ENCODE results near the gene GRIA4. TPM values are rescaled to one million over a fixed set of nuclear protein-coding genes. Genes with fewer than 3 reads are reported as not detected.

Gene GRIA4
- total RNA-seq, 2 donors from 2014 or later = 0.10 TPM; not detected in 1

DNA sequence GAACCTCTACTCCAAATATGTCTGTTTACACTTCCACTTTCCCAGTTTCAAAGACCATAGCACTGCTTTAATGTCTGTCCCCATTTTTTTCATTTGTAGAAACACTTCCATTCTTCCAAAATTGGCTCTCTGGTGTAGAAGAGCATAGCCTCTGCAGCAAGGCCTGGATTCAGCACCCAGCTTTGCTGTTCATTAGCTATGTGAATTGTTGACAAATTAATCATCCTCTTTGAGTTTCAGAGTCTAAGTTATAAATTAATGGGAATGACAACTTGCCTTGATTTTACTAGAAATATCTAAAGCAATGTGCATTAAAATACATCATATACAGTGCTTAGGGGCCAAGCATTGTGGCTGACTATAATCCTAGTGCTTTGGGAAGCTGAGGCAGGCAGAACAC lies 22.4 kb downstream of the GRIA4 start:
- DNase-seq (ENCODE audit: low spot score) = no peak
- intact Hi-C loops (cut with DNase I) = no loop called here

DNA sequence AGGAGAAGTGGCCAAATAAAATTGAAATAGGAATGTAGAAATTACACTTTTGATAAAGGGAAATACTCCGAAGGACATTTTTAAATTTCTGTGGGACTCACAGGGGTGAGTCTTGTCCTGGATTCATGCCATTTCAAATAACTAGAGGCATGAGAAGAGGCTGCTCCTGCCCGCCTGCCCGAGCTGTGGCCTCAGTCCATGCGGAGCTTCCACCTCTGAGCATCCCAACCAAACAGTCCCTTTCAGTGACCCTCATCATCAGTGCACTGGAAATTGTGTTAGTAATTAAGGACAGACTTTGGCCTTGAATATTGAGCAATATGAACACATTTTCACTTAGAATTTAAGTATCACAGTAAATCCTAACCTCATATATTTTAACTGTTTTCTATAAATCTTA lies 25.6 kb downstream of the GRIA4 start:
- no peak for DNase-seq (ENCODE audit: low spot score)
- intact Hi-C loops (cut with DNase I) = no loop called here

DNA sequence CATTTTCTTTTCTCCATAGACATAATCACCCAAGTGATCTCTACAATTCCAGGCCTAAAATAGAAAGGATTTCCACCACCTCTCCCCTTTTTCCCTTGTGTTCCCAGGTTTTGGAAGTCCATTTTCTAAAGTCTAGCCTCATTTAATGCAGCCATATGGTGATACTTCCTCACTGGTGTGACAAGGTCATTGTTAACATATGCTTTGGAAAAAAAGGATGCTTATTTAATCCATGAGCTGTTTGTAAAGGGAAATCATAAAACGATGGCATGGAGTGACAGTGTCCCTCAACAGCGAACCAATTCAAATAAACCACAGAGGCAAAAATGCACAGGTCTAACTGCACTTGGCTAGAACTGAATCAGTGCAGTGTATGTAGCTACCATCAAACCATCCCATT lies 26.6 kb downstream of the GRIA4 start:
- no peak for DNase-seq (ENCODE audit: low spot score)
- intact Hi-C loops (cut with DNase I) = no loop called here

DNA sequence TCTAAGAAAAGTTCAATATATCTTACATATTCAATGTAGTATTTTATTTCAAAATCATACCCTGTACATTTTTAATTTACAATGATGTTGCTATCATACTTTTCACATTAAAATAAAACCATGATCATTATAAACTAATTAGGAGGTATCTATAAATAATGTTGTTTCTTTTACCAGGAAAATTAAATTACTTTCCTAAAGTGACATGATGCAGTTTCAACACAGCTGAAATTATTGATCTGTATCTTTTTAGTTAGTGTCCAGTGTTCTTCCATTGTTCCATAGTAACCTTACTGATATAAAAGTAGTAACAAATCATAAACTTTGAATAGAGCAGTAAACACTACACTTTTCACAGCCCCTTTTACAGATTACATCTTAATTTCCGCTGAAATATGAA lies 29.7 kb downstream of the GRIA4 start:
- intact Hi-C loops (cut with DNase I) = no loop called here
- DNase-seq (ENCODE audit: low spot score) = no peak

DNA sequence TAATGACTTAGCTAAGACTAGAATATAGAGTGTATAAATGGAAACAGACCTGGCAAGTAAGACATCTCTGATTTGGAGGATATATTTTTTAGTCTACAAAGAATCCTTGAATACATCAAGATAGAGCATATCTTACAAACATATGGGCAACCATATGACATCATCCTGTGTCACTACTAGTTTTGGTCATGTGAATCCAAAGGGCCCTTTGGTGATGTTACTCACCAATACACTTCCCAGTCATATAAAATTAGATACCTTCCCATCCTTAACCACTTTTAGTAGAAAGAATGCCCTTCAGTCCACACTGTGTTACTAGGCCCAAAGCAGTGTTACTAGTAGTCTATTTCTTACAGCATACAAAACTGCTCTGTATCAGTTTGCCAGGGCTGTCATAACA lies 31.6 kb downstream of the GRIA4 start:
- intact Hi-C loops (cut with DNase I) = no loop called here
- DNase-seq (ENCODE audit: low spot score) = no peak

DNA sequence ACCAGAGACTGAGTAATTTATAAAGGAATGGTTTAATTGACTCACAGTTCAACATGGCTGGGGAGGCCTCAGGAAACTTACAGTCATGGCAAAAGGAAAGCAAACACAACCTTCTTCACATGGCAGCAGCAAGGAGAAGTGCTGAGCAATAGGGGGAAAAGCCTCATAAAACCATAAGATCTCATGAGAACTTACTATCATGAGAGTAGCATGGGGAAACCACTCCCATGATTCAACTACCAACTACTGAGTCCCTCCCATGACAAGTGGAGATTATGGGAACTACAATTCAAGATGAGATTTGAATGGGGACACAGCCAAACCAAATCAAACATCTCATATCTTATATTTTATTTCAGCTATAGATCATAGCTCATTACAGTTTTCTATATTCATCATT lies 33.0 kb downstream of the GRIA4 start:
- intact Hi-C loops (cut with DNase I) = no loop called here
- DNase-seq (ENCODE audit: low spot score) = no peak

DNA sequence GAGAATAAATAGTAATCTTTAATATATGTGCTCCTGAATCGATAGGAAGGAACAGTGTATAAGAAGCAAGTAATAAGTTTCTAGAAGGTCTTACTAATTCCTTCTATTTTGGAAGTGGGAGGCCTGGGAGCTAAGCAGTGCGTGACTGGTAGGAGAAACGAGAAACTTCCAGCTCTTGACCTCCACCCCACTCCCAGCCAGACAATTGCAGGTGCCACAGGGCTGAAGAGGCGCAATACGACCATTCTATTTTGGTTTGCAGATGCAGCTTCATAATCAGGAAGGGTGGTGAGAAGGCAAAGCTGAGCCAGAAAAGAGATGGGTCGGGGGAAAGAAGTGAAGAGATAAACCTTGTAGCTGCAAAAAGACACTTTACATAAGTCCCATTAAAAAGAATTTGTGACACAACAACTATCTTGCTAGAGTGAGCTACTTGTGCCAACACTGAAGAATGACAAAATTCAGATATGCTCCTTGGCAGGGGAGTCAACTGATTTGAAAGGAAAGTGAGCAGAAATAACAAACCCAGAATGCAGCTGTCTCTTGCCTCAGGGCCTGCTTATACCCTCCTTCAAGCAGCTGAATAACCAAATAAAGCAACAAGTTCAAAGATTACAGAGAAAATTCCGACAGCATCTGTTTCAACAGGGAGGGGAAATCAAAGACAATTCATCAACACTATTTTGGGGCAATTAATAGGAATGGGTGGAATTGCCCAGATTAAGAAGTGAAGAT lies 35.1 kb downstream of the GRIA4 start:
- no peak for DNase-seq (ENCODE audit: low spot score)
- intact Hi-C loops (cut with DNase I) = no loop called here

DNA sequence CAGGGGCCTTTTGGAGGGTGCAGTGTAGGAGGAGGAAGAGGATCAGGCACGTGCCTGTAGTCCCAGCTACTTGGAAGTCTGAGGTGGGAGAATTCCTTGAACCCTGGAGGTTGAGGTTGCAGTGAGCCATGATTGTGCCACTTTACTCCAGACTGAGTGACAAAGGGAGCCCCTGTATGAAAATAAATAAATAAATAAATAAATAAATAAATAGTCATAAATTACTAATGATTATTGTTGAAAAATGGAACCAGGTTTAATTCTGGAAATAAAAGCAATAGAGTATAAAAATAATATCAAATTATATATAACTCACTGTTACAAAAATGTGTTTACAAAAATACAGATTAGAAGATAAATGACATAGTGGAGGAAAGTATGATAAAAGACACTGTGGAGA lies 37.9 kb downstream of the GRIA4 start:
- intact Hi-C loops (cut with DNase I) = no loop called here
- DNase-seq (ENCODE audit: low spot score) = no peak

DNA sequence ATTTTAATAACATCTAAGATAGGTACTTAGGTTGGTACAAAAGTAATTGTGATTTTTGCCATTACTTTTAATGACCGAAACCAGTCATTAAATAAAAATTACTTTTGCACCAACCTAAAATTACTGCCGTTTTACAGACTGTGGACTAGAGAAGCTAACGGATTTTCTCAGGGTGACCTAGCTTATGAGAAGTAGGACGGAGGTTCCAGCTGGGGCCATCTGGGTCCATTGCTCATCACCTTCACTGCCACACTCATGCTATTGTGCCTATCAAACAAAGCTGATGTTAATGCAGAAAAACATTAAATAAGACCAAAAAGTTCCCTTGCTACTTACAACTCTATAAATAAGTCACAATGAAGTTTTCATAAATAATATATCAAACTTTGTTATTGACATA lies 38.9 kb downstream of the GRIA4 start:
- intact Hi-C loops (cut with DNase I) = no loop called here
- no peak for DNase-seq (ENCODE audit: low spot score)

DNA sequence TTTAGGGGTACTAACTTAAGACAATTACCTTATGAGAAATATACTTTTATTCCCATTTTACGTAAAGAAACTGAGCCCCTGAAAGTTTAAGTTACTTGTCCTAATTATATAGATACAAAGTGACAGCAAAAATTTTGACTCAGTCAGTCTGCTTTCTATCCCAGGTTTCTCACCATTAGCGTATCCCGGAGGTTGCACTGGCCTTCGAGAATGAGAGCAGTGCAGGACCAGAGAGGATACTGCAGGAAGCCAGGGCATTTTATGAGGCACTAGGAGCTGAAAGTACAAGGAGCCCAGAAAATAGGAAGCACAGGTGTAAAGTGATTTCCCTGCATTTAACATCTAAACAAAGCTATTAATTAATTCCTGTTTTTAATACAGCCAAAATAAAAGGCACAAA lies 55.4 kb downstream of the GRIA4 start:
- DNase-seq (ENCODE audit: low spot score) = no peak
- intact Hi-C loops (cut with DNase I) = no loop called here

DNA sequence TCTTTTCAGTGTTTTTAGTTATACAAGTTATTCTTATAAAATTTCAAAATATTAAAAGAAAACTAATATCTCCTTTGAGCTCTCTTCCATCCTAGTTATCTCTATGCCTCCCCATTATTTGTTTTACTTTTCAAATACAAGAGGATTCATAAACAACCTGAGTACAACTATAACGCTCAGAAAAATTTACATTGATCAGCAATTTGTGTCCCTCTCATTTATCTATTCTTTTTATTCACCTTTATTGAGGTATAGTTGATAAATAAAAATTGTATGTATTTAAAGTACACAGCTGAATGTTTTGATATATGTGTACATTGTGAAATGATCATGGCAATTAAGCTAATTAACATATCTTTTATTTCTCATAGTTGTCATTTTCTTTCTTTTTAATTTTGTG lies 57.6 kb downstream of the GRIA4 start:
- intact Hi-C loops (cut with DNase I) = no loop called here

DNA sequence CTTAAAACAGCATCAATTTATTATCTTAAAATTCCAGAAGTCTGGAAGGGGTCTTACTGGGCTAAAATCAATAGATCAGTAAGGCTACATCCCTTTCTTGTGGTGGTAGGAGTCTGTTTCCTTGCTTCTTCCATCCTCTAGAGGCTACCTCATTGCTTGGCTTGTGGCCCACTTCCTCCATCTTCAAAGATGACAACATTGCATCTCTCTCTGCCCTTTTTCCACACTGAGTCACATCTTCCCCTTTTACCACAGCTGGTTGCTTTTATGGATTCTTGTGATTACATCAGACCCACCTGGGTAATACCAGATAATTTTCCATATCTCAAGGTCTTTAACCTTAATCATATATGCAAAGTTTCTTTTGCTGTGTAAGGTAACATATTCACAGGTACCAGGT lies 60.9 kb downstream of the GRIA4 start:
- intact Hi-C loops (cut with DNase I) = no loop called here
- DNase-seq (ENCODE audit: low spot score) = no peak

More for the DNA sequence above, 57.6 kb downstream of the GRIA4 start:
- DNase-seq (ENCODE audit: low spot score) = no peak

DNA sequence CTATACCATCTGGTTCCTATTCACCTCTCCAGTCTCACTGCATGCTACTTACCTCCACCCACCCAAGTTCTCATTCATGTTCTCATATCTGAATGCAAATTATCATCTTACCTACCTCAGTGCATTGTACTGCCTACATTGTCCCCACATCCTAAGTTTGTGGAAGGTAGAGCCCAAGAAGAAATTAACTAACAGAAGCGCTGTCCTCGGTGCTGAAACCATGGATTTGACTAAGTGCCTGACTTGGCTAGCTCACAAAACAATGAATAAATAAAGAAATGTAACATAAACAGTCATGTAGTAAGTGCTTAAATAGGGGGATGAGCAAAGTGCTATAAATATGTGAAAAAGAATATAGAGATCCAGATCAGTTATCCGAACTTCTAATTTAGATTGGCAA lies 63.2 kb downstream of the GRIA4 start:
- no peak for DNase-seq (ENCODE audit: low spot score)
- intact Hi-C loops (cut with DNase I) = no loop called here

DNA sequence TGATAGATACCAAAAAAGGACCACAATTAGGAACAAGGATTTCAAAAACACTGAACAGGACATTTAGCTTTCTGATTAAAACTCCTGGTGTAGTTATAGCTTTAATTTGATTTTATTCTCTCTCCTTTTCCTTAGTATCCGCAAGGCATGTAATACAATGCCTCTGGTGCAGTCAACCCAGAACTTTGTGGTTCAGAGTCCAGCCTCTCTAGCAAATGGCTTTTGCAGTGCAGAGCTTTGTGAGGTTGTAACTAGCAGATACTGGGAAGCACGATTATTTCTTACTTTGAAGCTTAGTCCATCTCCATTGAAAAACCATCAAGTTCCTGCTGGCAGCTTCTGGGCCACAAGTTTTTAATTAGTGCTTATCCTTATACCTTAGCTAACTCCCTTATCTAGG lies 79.8 kb downstream of the GRIA4 start:
- intact Hi-C loops (cut with DNase I) = no loop called here
- DNase-seq (ENCODE audit: low spot score) = no peak

DNA sequence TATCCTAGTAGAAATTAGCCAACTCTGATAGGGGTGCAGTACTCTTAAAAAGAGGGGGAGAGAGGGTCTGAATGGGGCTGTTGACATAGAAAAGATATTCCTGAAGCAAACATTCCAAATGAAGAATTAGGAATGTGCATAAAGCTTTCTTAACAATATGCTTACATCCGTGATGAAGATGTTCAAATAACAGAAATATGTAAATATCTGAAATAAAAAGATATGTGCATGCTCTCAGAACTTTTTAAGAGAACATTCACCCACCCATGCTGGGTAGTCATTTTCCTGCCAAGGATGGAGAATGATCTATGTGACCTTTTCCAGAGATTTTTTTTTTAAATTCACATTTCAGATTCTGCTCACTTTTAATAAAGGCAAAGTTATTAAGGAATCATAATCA lies 80.6 kb downstream of the GRIA4 start:
- intact Hi-C loops (cut with DNase I) = no loop called here

DNA sequence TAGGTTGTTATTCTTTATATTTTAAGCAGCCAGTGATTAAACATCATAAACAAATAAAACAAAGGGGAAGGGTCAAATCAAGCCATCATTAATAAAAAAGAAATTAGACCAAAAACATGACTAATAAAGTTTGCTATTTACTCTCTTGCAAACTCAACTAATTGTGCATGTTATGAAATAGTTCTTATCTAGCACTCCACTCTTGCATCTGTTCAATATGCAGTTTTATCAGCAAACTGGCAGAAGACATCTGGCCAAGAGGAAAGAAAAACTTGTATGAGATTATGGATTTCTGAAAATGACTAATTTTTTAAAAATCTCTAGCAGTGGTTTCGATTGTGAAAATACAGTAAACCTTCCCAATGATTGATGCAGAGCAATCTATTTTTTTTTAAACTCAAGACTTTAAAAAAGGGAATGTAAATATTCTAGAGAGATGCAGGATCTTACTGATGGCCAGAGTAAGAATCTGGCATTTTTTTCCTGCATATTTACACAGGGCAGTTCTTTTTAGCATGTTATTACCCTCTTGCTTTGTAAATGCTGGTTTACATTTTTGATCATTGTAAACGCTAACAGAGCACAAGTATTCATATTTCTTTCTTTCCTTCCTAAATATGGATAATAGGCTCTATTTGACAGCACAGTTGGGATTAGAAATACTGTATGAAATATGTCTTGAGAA lies 83.3 kb downstream of the GRIA4 start:
- intact Hi-C loops (cut with DNase I) = no loop called here
- DNase-seq (ENCODE audit: low spot score) = no peak

More for the DNA sequence above, 80.6 kb downstream of the GRIA4 start:
- no peak for DNase-seq (ENCODE audit: low spot score)

DNA sequence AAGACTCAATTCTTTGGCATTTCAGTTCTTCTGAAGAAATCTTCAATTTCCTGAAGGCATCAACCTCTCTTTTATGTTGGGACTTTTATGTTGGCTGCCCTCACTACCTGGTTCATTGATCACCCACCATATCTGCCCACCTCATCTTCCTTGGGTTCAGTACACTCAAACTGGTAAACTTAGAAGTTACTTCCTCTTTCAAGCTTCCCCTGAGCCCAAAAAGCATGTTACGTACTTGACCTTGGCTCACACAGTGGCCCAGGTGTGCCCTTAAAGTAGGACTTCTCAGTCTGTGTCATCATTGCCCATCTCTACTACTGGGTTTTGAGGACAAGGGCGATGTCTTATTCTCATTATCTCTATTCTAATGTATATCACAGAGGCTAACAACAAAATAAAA lies 86.1 kb downstream of the GRIA4 start:
- DNase-seq (ENCODE audit: low spot score) = no peak
- intact Hi-C loops (cut with DNase I) = no loop called here

DNA sequence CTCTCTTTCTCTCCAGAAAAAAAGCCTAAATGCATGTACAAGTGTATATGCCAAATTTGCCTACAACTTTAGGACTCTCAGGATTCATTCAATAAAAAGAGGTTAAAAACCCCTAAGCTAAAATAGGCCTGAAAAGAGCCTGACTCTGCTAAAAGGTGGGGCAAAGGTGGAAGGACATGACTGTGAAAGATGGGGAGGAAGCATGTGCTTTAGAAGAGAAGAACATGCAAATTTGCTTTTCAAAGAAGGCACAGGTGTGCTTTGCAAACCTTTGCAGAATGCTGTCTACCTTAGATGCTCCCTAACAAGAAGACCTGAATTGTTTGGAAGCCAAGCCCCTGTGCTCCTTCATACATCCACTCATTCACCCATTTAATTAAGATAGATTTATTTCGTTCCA lies 87.4 kb downstream of the GRIA4 start:
- no peak for DNase-seq (ENCODE audit: low spot score)
- intact Hi-C loops (cut with DNase I) = no loop called here

DNA sequence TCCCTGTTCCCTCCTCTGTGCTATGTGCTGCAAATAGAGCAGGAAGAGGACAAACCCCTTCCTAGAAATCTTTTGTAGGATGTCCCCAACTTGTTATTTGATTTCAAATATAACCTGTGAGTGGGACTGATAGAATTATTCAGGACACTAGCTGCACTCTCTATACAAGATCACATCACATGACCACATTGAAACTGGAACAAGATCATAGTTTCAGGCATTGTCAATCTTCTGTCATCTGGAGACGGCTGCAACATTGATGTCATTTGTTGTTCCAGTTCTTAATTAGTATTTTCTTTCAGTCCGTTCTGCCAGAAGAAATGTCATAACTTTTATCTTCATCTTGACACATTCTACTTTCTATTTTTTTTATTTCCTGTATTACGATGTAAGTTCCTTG lies 89.3 kb downstream of the GRIA4 start:
- intact Hi-C loops (cut with DNase I) = no loop called here
- no peak for DNase-seq (ENCODE audit: low spot score)

DNA sequence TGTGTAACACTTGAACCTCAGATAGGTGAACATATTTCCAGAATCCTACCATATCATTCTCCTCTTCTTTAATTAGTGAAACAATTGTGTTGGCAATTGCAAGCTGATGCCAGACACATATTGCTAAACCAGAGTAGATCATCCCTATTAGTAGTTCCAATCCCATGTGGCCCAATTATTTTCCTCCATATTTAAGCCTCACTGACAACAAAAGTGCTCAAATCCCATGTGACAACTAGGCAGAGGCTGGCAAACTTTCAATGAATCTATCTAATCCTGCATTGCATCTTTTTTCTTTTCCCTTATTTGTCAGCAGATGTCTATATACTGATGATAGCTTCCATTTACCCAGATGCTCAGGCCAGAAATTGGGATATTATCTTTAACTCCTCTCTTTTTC lies 90.4 kb downstream of the GRIA4 start:
- no peak for DNase-seq (ENCODE audit: low spot score)
- intact Hi-C loops (cut with DNase I) = no loop called here

DNA sequence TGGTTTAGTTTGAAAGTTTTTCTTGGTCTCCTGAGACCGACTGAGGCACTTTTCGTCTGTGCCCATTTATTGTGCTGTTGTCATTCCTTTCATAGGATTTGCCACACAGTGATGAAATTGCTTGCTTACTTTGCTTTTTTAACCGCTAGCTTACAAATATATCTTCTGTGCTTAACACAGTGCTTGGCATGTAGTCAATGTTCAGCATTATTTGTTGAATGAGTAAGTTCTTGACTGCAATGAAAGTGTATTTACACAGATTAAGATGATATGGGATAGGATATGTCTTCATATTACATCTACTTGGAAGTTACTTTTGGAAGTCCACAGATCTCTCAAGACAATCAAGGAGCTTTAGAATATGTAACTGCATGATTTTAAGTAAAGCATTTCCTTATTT lies 91.2 kb downstream of the GRIA4 start:
- no peak for DNase-seq (ENCODE audit: low spot score)
- intact Hi-C loops (cut with DNase I) = no loop called here
